ENCODE results near the gene RRBP1.

RRBP1 gene

GRCh38 chr20:17682103-17682888, at the start of gene RRBP1:
TSS of gene RRBP1 (minus strand) at chr20:17682242. CDS start at chr20:17660507, 21,735 bp downstream.
- DNase-seq (ENCODE audit: low read depth) = peak; percentile 93

GRCh38 chr20:17731233-17731632, 49.2 kb upstream of the RRBP1 start:
- no peak for DNase-seq (ENCODE audit: low read depth)

GRCh38 chr20:17730071-17730470, 48.0 kb upstream of the RRBP1 start:
- DNase-seq (ENCODE audit: low read depth) = no peak

- DNase-seq (ENCODE audit: low read depth) = no peak
Observed at GRCh38 chr20:17728074-17728473, 46.0 kb upstream of the RRBP1 start.

- DNase-seq (ENCODE audit: low read depth) = no peak
Observed at GRCh38 chr20:17727351-17727750, 45.3 kb upstream of the RRBP1 start.

GRCh38 chr20:17726902-17727301, 44.9 kb upstream of the RRBP1 start:
- DNase-seq (ENCODE audit: low read depth) = no peak

GRCh38 chr20:17725094-17725835, 43.2 kb upstream of the RRBP1 start:
- no peak for DNase-seq (ENCODE audit: low read depth)

GRCh38 chr20:17723301-17723691, 41.3 kb upstream of the RRBP1 start:
- DNase-seq (ENCODE audit: low read depth) = no peak

GRCh38 chr20:17722493-17723300, 40.7 kb upstream of the RRBP1 start:
- no peak for DNase-seq (ENCODE audit: low read depth)

- no peak for DNase-seq (ENCODE audit: low read depth)
Observed at GRCh38 chr20:17721802-17722486, 39.9 kb upstream of the RRBP1 start.

- no peak for DNase-seq (ENCODE audit: low read depth)
Observed at GRCh38 chr20:17720755-17721154, 38.7 kb upstream of the RRBP1 start.

GRCh38 chr20:17716331-17716730, 34.3 kb upstream of the RRBP1 start:
- no peak for DNase-seq (ENCODE audit: low read depth)

GRCh38 chr20:17715075-17715474, 33.0 kb upstream of the RRBP1 start:
- DNase-seq (ENCODE audit: low read depth) = no peak

- no peak for DNase-seq (ENCODE audit: low read depth)
Observed at GRCh38 chr20:17714597-17714996, 32.6 kb upstream of the RRBP1 start.

- no peak for DNase-seq (ENCODE audit: low read depth)
Observed at GRCh38 chr20:17712708-17713107, 30.7 kb upstream of the RRBP1 start.

- no peak for DNase-seq (ENCODE audit: low read depth)
Observed at GRCh38 chr20:17712201-17712600, 30.2 kb upstream of the RRBP1 start.

GRCh38 chr20:17711267-17711627, 29.2 kb upstream of the RRBP1 start:
- DNase-seq (ENCODE audit: low read depth) = no peak

- DNase-seq (ENCODE audit: low read depth) = no peak
Observed at GRCh38 chr20:17710379-17711266, 28.6 kb upstream of the RRBP1 start.

GRCh38 chr20:17709361-17710293, 27.6 kb upstream of the RRBP1 start:
- no peak for DNase-seq (ENCODE audit: low read depth)
